Esophagus muscularis mucosa (tissue), 4 donors: ENCODE data around the gene C5orf52. TPM values are rescaled to one million over a fixed set of nuclear protein-coding genes. Genes with fewer than 3 reads are reported as not detected.
"Not testable (repeated sequence)": the region's sequence is repeated elsewhere in the genome, so short reads cannot be mapped to it uniquely, and the experiment has no call there.

Experiments used
- DNase-seq: peaks from one replicate; pipeline ENCODE4 v3.0.0-alpha.2; 2017; ENCODE audit errors: extremely low spot score
- H3K27ac ChIP-seq, 4 donors: fragments of 200-600 bp; sonication (generic); replicated peaks in 1 of 4; 1 replicate in 3 of 4; 2 replicates in 1 of 4; pipeline ENCODE4 v1.5.1; 2016 to 2019; ENCODE audit warnings: mild to moderate bottlenecking in 1 of 4
- H3K27me3 ChIP-seq, 4 donors: fragments of 200-600 bp; sonication (generic); one replicate each; pipeline versions ENCODE4 v1.5.1 to v1.6.0; 2016 to 2019
- H3K36me3 ChIP-seq, 4 donors: fragments of 200-600 bp; sonication (generic); one replicate each; pipeline ENCODE4 v1.5.1; 2016 to 2019
- H3K4me1 ChIP-seq, 4 donors: fragments of 200-600 bp; sonication (generic); one replicate each; pipeline ENCODE4 v1.5.1; 2016 to 2019
- H3K4me3 ChIP-seq, 4 donors: fragments of 200-600 bp; sonication (generic); 1 replicate in 2 of 4; 2 replicates in 2 of 4; pipeline ENCODE4 v1.5.1; 2016 to 2019; ENCODE audit warnings: mild to moderate bottlenecking in 4 of 4, moderate library complexity in 1 of 4
- H3K9me3 ChIP-seq, 4 donors: fragments of 200-600 bp; sonication (generic); 1 replicate in 3 of 4; 2 replicates in 1 of 4; pipeline ENCODE4 v1.5.1; 2016 to 2019
- WGBS: methylation state at CpG from one replicate; pipeline ENCODE4 v1.1.5; 2018; 5-methylcytosine and 5-hydroxymethylcytosine counted together
- intact Hi-C: fragments of 100-400 bp; cut with DNase I; formaldehyde crosslinking; loops from one replicate; pipeline ENCODE4 v1.15.1; 2023
- total RNA-seq, 4 donors: library from RNA; depleted of rRNA; stranded (reverse); fragments of >200 nt; gene quantifications; one replicate each; pipeline versions ENCODE4 v1.1.0 to v1.2.1, GENCODE V29; 2016

The C5orf52 gene
- total RNA-seq, 4 donors from 2014 or later, result not detected

DNA sequence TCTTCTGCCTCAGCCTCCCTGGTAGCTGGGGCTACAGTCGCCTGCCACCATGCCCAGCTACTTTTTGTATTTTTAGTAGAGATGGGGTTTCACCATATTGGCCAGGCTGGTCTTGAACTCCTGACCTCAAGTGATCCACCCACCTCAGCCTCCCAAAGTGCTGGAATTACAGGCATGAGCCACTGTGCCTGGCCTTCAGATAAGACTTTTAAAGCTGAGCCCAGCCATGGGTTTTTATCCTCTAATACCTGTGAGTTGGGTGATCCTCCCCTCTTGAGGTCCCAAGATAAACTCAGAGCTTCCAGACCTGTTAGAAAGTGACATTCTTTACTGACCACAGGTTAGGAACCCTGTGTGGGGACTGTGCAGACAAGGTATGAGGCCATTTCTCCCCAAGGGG lies 56.5 kb downstream of the C5orf52 start:
- H3K4me1 ChIP-seq, H3K27ac ChIP-seq, DNase-seq, intact Hi-C loops, H3K9me3 ChIP-seq, H3K27me3 ChIP-seq, H3K36me3 ChIP-seq, H3K4me3 ChIP-seq: not testable (repeated sequence)
- whole genome bisulfite sequencing, result 89% methylated on average over 1 of the region's 1 CpG

Other genes starting within 250 kb of the C5orf52 start
- gene NIPAL4, start 211.3 kb upstream of the C5orf52 start, total RNA-seq, result 1 to 10 TPM; 1.6 to 4.2 (median 2.6) TPM
- 10 to 100 TPM; 25.0 to 43.6 (median 28.1) TPM for gene ADAM19, start 95.8 kb upstream of the C5orf52 start, total RNA-seq
- under 1 TPM in 2 of 4 donors, not detected in 2; 0.17 to 0.34 TPM for gene SOX30, start 19.1 kb upstream of the C5orf52 start, total RNA-seq
- 10 to 100 TPM; 14.1 to 22.7 (median 20.7) TPM for gene THG1L, start 59.9 kb downstream of the C5orf52 start, total RNA-seq
- gene LSM11, start 72.2 kb downstream of the C5orf52 start, total RNA-seq, result 10 to 100 TPM; 22.4 to 53.7 (median 33.7) TPM
- 100 to 1,000 TPM in 2 of 4 donors, 10 to 100 TPM in 2; 84.3 to 118 (median 107) TPM for gene CLINT1, start 187.6 kb downstream of the C5orf52 start, total RNA-seq